Loucy (cell line): ENCODE measurements around the gene AHNAK2.
A peak's percentile ranks its signal among the peaks of the same experiment; 100 is the strongest.

Experiments
- CTCF ChIP-seq: fragments of 200-600 bp; sonication (generic); conservative IDR thresholded peaks from 2 replicates; pipeline ENCODE4 v1.5.1; 2014; ENCODE audit warnings: mild to moderate bottlenecking, antibody characterized with exemption, low read length
- EZH2phosphoT487 ChIP-seq: fragments of 200-600 bp; IDR thresholded peaks from 2 replicates; pipeline ENCODE4 v1.6.1; 2018; ENCODE audit warnings: antibody characterized with exemption, mild to moderate bottlenecking, moderate library complexity, borderline replicate concordance

GRCh38 chr14:105021656-105022275, 43.6 kb upstream of the AHNAK2 start:
- TF ChIP-seq CTCF (peak; percentile 53), EZH2phosphoT487 (no peak)
